ENCODE results near the gene CTNNBIP1. TPM values are rescaled to one million over a fixed set of nuclear protein-coding genes. Genes with fewer than 3 reads are reported as not detected.

The CTNNBIP1 gene
- total RNA-seq, 1 experiment from 2014 or later: 346 TPM

DNA sequence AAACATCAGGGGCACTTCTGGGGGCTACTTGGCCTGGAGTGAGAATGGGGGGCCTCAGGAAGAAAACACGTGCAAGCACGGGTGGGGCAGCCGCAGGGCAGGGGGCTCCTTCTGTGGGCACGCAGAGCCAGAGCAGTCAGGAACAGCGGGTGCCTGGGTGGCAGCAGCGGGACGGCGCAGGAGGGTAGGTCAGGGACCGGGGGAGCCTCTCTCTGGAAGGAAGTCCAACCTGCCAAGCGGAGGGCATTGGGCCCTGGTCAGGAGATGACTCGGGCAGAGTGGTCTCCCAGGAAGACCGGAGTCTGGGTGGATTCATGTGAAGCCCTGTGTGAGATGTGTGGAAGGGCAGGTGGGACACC is 27.1 kb downstream of the CTNNBIP1 start:
- in situ Hi-C loops (cut with HindIII; ENCODE audit: low sequenced_read_pairs): no loop called here
- no peak for DNase-seq (ENCODE audit: low spot score)

DNA sequence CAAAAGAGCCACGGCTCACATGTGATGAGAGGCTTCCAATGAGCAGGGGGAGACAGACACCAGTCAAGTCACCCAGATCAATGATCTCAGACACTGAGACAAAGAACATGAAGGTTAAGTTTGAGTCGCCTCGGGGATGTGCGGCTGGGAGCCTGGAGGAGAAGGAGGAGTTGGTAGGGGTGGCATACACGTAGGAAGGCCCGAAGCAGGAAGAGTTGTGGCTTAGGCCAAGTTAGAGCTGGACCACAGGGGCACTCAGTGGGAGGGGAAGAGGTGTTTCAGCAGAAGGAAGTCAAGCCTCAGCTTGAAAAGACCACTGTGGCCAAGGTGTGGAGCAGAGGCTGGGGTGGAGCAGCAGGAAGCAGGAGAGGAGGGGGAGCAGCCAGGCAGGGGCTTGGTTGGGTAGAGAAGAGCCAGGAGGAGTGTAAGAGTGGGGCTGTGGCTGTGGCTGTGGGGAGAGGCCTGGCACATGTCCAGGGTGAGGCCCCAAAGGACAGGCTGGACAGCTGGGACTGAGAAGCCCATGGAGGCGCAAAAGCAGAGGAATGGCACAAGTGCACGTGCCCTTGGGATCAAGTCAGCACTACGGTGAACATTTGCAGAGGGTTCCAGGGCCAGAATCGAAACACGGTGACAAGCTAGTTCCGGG is 27.6 kb downstream of the CTNNBIP1 start:
- no peak for DNase-seq (ENCODE audit: low spot score)
- in situ Hi-C loops (cut with HindIII; ENCODE audit: low sequenced_read_pairs): no loop called here

DNA sequence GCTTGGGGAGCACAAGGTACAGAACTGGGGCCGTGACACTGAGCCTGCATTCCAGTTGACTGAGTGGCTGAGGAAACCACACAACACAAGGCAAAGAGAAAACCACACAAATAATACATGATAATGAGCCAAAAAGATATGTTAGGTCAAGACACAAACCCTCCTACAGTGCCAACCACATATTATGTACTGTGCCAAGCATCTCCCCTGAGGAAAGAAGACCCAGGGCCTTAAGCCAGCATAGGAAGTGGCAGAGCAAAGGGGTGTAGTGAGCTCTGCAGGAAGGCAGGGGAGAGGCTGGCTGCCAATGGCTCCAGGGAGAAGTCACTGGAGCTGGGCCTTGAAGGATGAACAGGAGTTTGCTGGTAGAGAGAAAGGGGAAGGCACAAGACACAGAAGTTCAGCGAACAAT is 28.2 kb downstream of the CTNNBIP1 start:
- in situ Hi-C loops (cut with HindIII; ENCODE audit: low sequenced_read_pairs): no loop called here
- DNase-seq (ENCODE audit: low spot score): no peak

DNA sequence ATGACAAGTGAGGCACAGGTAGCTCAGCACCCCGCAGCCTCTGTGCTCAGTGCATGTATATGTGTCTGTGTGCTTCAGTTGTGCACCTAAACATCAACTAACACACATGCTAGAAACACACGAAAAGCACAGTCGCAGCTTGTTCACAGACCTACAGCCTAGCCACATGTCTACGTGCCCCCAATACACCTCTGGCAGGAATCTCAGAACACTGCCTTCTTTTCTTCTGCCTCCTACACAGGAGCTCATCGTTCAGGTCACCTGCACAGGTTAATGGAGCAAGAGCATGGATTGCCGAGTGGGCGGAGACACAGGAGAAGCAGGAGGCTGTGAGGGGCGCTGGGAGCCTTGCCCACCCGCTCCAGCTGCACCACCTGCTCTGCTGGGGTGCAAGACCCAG is 31.7 kb downstream of the CTNNBIP1 start:
- DNase-seq (ENCODE audit: low spot score): no peak
- in situ Hi-C loops (cut with HindIII; ENCODE audit: low sequenced_read_pairs): no loop called here

DNA sequence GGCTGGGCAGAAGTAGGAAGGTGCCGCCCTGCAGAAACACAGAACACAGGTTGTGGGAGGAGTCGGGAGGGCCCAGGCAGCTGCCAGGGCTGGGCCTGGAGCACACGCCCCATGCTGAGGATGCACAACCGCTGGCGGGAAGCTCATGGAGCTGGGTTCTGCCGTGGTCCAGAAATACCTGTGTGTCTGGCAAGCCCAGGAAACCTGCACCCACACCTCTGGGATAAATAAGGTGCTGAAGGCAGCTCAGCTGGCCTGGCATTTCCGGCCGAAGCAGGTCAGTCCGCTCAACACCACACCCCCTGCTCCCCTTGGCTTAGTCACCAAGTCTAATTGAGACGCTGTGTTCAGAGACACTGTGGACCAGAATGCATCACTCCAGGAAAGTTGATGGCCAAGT is 32.1 kb downstream of the CTNNBIP1 start:
- in situ Hi-C loops (cut with HindIII; ENCODE audit: low sequenced_read_pairs): no loop called here
- DNase-seq (ENCODE audit: low spot score): no peak

DNA sequence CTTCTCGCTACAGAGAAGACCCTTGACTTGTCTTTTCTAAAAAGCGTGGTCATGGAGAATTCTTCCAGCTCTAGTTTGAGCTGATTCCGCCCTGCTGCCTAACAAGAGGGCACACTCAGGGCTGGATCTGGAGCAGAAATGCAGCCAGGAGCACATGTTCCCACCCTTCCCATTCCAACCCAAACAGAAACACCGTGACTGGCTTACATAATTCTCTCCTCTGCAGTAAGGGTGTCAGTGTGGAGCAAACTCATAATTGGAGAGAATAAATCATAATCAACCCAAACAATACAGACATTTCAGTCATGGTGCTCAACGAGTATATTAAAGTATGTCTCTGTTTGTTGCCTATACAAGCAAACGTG is 34.5 kb downstream of the CTNNBIP1 start:
- in situ Hi-C loops (cut with HindIII; ENCODE audit: low sequenced_read_pairs): no loop called here
- peak; percentile 81 for DNase-seq (ENCODE audit: low spot score)

DNA sequence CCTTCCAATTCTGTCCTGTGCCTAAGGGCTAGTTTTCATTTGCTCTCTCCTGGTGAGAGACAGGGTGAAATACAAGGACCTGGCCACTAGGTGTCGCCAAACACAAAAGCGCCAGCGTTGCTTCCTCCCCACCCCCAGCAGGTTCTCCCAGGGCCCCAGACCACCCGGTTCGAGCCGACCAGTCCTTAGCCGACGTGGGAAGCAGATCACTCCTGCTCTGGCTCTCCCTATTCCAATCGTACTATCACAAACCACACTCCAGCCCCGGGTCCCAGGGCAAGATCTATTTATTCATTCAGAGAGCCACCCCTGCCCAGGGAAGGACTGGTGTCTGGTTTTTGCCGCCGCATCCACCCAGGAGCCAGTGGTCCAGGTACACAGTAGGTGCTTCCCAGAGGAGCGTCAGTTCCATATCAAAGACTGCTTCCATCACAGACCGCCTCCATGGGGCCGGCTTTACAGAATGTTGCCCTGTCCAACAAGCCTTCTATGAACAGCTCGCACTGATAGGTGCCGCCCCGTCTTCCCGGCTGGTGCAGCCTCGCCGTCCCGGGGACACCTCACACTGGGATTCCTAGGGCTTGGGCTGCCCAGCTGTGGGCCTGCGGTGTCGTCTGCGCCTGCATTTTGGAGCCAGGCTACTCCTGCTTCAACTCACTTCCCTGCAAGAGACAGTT is 35.0 kb downstream of the CTNNBIP1 start:
- peak; percentile 89 for DNase-seq (ENCODE audit: low spot score)
- in situ Hi-C loops (cut with HindIII; ENCODE audit: low sequenced_read_pairs): no loop called here

DNA sequence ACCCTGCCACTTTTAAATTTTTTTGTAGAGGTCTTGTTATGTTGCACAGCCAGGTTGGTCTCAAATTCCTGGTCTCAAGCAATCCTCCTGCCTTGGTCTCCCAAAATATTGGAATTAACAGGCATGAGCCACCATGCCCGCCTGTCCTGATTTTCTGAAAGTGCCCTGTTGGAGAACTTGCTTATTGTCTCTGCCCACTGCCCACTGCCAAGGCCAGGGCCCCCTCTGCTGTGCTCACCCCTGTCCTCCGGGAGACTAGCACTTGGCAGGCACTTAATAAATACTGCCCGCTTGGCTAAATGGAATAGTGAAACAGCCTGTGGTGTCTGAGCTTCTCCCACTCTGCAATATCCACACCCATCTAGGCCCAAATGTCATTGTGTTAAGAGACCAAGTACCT is 35.7 kb downstream of the CTNNBIP1 start:
- in situ Hi-C loops (cut with HindIII; ENCODE audit: low sequenced_read_pairs): no loop called here

DNA sequence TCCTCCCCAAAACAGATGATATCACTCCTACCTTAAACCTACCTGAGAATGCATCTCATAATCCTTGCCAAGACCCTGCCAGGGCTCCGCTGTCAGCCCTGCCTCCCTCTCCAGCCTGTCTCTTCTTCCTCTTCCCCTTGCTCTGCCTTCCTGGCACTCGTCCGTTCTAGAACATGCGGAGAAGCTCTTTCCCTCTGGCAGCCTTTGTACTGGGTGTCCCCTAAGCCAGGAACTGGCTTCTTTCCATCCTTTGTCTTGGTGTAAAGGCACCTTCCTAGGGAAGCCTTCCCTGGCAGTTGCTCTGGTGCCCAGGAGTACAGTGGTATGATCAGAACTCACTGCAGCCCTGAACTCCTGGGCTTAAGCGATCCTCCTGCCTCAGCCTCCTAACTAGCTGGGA is 36.1 kb downstream of the CTNNBIP1 start:
- peak; percentile 73 for DNase-seq (ENCODE audit: low spot score)
- in situ Hi-C loops (cut with HindIII; ENCODE audit: low sequenced_read_pairs): no loop called here

More for the DNA sequence above, 35.7 kb downstream of the CTNNBIP1 start:
- DNase-seq (ENCODE audit: low spot score): no peak

DNA sequence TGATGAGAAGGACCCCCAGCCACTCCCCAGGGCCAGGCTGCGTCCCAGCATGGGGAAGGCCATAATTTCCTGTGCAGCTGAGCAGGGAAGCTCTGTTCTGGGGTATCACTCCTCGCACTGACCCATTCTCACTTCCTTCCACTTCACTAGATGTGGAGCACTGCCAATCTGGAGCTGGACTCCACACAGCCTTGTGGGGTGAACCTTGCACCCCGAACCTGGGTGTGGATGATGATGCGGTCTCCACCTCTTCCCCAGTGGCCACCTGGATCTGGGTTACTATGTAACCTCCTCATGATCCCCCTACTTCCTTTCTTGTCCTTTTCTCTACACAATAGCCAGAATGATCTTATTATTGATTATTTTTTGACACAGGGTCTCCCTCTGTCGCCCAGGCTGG is 36.7 kb downstream of the CTNNBIP1 start:
- in situ Hi-C loops (cut with HindIII; ENCODE audit: low sequenced_read_pairs): no loop called here
- no peak for DNase-seq (ENCODE audit: low spot score)

DNA sequence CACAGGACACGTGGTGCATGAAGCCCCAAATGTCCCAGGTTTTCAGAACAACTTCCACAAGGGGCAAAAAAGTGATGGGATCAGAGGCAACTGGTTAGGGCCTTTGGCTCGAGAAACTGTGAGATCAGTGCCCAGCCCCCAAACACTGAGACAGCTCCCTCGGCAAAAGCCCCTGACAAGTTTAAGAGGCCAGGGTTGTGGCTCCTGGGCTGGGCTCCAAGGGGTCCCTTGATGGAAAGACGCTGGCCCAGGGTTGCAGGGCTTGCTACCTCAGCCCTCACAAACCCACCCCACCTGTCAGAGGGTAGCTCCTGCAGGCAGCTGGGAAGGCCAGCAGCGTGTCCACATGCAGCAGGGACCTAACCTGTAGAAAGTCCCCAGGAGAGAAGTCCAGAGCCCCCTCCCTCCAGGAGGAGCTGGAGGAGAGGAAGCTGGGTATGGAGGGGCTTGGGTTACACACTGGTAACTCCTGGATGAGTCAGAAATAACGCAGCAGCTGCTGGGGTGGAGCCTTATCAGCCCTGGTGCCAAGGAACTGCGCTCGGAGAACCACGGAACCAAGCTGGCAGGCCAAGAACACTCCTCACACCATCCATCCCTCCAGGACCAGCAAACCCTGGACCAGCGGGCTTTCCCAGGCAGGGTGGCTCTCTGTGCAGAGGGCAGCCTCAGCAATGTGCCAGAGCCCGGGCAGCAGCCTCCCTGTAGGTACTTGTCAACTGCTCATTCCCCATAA is 37.5 kb downstream of the CTNNBIP1 start:
- DNase-seq (ENCODE audit: low spot score): peak; percentile 79
- in situ Hi-C loops (cut with HindIII; ENCODE audit: low sequenced_read_pairs): no loop called here

DNA sequence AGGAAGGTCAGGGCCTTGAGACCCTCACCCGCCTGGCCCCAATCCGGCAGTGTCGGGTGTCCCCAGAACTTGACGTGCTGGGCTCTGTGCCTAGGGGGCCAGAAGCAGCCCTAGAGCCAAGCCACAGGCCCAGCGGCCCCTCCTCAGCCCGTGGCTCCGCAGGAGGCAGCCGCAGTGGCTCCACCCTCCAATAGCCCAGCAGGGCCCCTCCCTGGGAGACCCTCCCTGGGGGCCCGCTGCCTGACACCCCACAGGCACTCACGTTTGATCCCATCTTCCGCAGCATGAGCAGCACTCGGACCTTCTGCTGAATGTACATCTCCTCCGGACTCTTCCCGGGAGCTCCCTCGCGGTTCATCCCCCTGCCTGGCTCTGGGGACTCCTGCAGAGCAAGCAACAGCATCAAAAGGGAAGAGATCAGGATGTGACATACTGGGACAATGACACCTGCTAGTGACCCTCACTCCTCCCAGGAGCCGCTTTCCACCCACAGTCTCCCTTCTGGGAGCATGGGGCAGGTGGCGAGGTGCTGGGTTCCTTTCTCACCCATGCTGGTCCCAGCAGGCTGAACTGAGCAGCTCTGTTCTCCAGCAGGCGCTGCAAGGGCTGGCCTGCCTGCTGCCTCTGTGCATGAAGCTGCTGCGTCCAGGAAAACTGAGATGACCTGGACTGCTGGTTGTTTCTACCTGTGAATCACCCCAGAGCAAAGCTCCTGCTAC is 38.2 kb downstream of the CTNNBIP1 start:
- peak; percentile 47 for DNase-seq (ENCODE audit: low spot score)
- in situ Hi-C loops (cut with HindIII; ENCODE audit: low sequenced_read_pairs): no loop called here

DNA sequence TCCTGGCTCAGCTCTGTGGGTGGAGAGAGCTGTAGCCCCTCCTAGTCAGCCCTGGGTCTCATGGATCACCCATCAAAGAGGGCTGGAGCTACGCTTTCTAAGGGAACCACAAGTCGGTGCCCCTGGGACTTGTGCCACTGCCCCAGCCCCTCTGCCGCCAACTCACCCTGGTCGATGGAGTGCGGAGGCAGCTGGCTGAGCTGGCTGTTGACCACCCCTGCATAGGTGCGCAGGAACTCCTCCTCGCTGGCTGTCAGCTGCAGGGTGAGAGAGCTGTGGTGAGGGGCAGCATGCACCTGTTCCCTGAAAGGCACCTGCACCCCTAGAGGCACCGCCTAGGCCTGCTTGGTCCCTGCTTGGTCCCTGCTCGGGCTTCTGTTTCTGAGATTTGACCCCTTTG is 39.0 kb downstream of the CTNNBIP1 start:
- no peak for DNase-seq (ENCODE audit: low spot score)
- in situ Hi-C loops (cut with HindIII; ENCODE audit: low sequenced_read_pairs): no loop called here

DNA sequence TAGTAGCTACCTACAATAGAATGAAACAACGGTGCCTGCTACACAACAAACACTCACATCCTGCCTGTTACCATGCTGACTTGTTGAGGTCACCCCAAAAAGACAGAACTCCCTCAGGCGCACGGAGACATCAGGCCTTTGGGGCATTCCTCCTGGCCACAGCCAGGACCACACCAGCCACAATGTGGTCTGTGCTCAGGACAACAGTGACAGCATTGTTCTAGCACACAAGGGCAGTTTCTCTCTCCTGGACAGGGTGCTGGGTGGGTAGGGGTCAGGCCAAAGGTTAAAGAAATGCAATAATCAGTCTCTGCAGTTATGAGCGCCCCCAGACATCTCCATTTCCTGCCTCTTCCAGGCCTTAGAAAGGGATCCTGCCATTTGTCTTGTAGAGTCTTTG is 39.5 kb downstream of the CTNNBIP1 start:
- DNase-seq (ENCODE audit: low spot score): no peak
- in situ Hi-C loops (cut with HindIII; ENCODE audit: low sequenced_read_pairs): no loop called here

DNA sequence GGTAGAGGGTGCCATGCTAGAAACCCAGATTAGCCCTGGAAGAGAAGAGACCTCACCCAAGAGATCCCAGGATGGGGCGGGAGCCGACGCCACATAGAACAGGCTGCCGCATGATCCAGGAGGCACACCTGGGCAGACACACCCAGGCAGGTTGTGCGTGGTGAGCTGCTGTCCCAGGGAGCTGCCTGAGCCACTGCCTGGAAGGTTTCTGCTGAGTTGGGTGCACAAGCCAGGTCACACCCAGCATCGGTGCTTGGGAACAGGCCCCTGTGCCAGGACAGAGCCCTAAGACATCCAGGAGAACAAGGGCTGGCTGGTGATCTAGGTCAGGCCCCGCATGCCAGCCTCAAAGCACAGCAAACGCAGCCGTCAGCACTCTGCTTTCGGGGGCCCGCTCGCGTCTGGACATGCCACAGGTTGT is 40.2 kb downstream of the CTNNBIP1 start:
- no peak for DNase-seq (ENCODE audit: low spot score)
- in situ Hi-C loops (cut with HindIII; ENCODE audit: low sequenced_read_pairs): no loop called here

DNA sequence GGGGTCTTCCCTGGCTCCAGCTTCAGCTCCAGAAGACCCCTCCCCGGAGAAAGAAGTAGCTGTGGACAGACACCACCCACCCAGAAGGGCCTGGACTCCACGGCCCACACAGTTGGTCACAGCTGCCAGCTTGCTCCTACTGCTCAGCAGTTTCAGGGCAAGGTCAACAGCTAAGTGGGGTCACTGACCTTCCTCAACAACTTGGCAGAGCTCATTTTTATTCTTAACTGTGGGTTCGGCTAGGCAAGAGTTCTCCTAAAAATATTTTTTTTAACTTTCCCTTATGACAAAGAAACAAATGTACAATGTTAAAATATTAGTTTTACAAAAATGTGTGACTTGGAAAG is 41.9 kb downstream of the CTNNBIP1 start:
- no peak for DNase-seq (ENCODE audit: low spot score)
- in situ Hi-C loops (cut with HindIII; ENCODE audit: low sequenced_read_pairs): no loop called here

DNA sequence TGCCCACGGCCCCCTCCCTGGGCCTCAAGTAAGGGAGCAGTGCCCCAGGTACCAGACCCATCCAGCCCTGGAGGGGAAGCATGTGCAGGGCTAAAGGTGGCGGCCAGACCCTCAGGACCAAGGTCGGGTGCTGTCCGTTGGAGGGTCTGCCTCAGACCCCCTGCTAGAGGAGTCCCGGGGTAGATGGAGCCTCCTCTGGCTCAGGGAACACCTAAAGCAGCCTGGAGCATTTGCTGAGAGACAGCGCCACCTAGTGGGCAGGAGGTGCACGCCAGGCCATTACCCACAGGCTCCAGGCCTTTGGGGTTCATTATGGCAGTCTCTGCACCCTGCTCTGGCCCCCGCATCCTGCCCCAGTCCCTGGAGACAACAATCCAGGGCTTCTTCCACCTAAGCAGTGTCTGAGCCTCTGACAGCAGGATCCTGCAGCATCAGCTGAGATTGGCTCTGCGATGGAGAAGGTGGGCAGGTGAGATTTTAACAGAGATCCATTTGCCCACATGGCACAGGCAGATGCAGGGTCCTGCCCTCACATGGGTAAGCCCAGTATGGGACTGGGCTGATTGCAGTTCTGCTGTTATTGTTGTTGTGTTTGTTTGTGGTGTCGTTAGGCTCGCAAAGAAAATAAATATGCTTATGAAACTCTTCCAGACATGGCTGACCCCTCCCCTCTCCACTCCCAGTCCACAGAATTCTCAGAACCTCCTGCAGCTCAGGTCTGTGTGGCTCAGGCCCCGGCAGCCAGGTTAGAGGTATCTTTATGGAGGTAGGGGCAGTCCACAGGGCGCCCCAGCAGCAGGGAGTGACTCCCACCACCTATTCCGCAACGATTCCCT is 42.4 kb downstream of the CTNNBIP1 start:
- peak; percentile 89 for DNase-seq (ENCODE audit: low spot score)
- in situ Hi-C loops (cut with HindIII; ENCODE audit: low sequenced_read_pairs): no loop called here

DNA sequence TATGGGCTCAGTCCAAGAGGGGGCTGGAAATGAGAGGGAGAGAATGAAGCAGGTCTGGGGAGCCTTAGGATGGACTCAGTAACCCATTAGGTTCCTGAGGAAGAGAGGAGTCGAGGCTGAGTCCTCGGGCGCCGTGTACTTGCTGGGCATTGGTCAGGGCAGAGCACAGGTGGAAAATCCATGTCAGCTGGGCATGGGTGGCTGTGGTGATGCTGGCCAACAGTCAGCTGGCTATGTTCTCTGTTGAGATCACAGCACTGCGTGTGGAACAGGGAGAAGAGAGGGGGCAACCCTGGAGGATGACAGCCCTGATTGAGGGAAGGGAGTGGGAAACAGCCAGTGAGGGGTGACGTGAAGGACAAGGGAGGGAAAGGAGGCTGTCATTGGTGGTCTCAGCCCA is 43.2 kb downstream of the CTNNBIP1 start:
- peak; percentile 77 for DNase-seq (ENCODE audit: low spot score)
- in situ Hi-C loops (cut with HindIII; ENCODE audit: low sequenced_read_pairs): no loop called here

DNA sequence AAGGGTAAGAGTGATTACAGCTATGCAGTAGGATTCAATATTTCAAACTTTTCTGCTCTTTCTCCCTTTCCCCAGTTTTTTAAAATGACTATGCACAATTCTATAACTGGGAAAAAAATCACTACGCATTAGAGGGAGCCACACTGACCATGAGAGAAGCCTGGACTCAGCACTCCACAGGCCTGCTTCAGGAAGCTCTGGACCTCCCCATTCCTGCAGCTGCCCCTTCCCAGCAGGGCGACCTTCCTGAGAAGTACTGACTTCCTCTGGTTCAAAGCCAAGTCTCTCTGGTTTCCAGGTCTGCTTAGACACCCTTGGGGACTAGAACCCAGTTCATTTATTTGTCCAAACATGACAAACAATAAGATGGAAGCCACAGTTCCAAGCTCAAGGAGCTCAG is 44.3 kb downstream of the CTNNBIP1 start:
- in situ Hi-C loops (cut with HindIII; ENCODE audit: low sequenced_read_pairs): no loop called here

More for the DNA sequence above, 44.3 kb downstream of the CTNNBIP1 start:
- DNase-seq (ENCODE audit: low spot score): no peak
